Keratinocyte (primary cell): Measurements from ENCODE around the gene GRHPR.

Experiments used
- CTCF ChIP-seq, 3 experiments: IDR thresholded peaks in 1 of 3; conservative IDR thresholded peaks in 1 of 3; optimal IDR thresholded peaks in 1 of 3; 2 replicates in 2 of 3; 3 replicates in 1 of 3; pipeline versions ENCODE3 to v1.5.1; 2011; ENCODE audit warnings: low read length in 3 of 3, mild to moderate bottlenecking in 3 of 3, moderate library complexity in 2 of 3, control low read depth in 1 of 3, inconsistent platforms in 1 of 3; ENCODE audit not compliant: insufficient read depth in 2 of 3; ENCODE audit errors: extremely low read depth in 1 of 3
- EZH2 ChIP-seq: IDR thresholded peaks from one replicate; pipeline ENCODE4 v1.6.1; 2012; ENCODE audit warnings: inconsistent platforms, mild to moderate bottlenecking, low read length, moderate library complexity

- no peak for TF ChIP-seq CTCF (optimal IDR thresholded peaks at IDR 0.05 in 1 of 3, IDR thresholded peaks at IDR 0.05 in 1 of 3, conservative IDR thresholded peaks at IDR 0.05 in 1 of 3; ENCODE audit: extremely low read depth in 1 of 3, insufficient read depth in 2 of 3, low read length in 3 of 3)
- no peak for TF ChIP-seq EZH2
Observed at GRCh38 chr9:37453827-37454226, 31.3 kb downstream of the GRHPR start.
